ENCODE results near the gene NANOG.
"Not testable (repeated sequence)": the region's sequence is repeated elsewhere in the genome, so short reads cannot be mapped to it uniquely, and the experiment has no call there.

NANOG gene

GRCh38 chr12:7835766-7836165, 46.6 kb downstream of the NANOG start:
- DNase-seq (ENCODE audit: low read depth) = no peak
- TF ChIP-seq CTCF (IDR thresholded peaks at IDR 0.05; ENCODE audit: low read depth, low read length, missing control alignments) = no peak
- H3K4me3 ChIP-seq (ENCODE audit: low read depth, low read length) = no peak overlapping the region

- no peak for DNase-seq (ENCODE audit: low read depth)
- TF ChIP-seq CTCF (IDR thresholded peaks at IDR 0.05; ENCODE audit: low read depth, low read length, missing control alignments) = no peak
- H3K4me3 ChIP-seq (ENCODE audit: low read depth, low read length) = no peak overlapping the region
These were observed 48.2 kb downstream of the NANOG start for GRCh38 chr12:7837366-7837765.

- DNase-seq (ENCODE audit: low read depth); H3K4me3 ChIP-seq (ENCODE audit: low read depth, low read length): not testable (repeated sequence)
These were observed 50.0 kb downstream of the NANOG start for GRCh38 chr12:7839226-7839625.

GRCh38 chr12:7839848-7840247, 50.6 kb downstream of the NANOG start:
- not testable (repeated sequence) for DNase-seq (ENCODE audit: low read depth)

GRCh38 chr12:7842444-7842843, 53.2 kb downstream of the NANOG start:
- not testable (repeated sequence) for DNase-seq (ENCODE audit: low read depth); H3K4me3 ChIP-seq (ENCODE audit: low read depth, low read length)

More at GRCh38 chr12:7839848-7840247, 50.6 kb downstream of the NANOG start:
- H3K4me3 ChIP-seq (ENCODE audit: low read depth, low read length) = not testable (repeated sequence)

GRCh38 chr12:7843149-7843548, 53.9 kb downstream of the NANOG start:
- not testable (repeated sequence) for DNase-seq (ENCODE audit: low read depth); H3K4me3 ChIP-seq (ENCODE audit: low read depth, low read length)

GRCh38 chr12:7843583-7843982, 54.4 kb downstream of the NANOG start:
- not testable (repeated sequence) for H3K4me3 ChIP-seq (ENCODE audit: low read depth, low read length); DNase-seq (ENCODE audit: low read depth)

GRCh38 chr12:7844116-7844515, 54.9 kb downstream of the NANOG start:
- DNase-seq (ENCODE audit: low read depth) = no peak
- no peak for TF ChIP-seq CTCF (IDR thresholded peaks at IDR 0.05; ENCODE audit: low read depth, low read length, missing control alignments)
- no peak overlapping the region for H3K4me3 ChIP-seq (ENCODE audit: low read depth, low read length)

- not testable (repeated sequence) for DNase-seq (ENCODE audit: low read depth)
These were observed 58.3 kb downstream of the NANOG start for GRCh38 chr12:7847226-7848097.

GRCh38 chr12:7848098-7848422, 58.9 kb downstream of the NANOG start:
- not testable (repeated sequence) for DNase-seq (ENCODE audit: low read depth); H3K4me3 ChIP-seq (ENCODE audit: low read depth, low read length)

More at GRCh38 chr12:7847226-7848097, 58.3 kb downstream of the NANOG start:
- H3K4me3 ChIP-seq (ENCODE audit: low read depth, low read length) = not testable (repeated sequence)

Measured in GM12864 (cell line).